Left lung (tissue), 10 donors: ENCODE measurements around the gene AAK1. TPM values are rescaled to one million over a fixed set of nuclear protein-coding genes. Genes with fewer than 3 reads are reported as not detected.
"Not testable (repeated sequence)": the region's sequence is repeated elsewhere in the genome, so short reads cannot be mapped to it uniquely, and the experiment has no call there.

Experiments
- ATAC-seq: fragments of 200-7000 bp; cut with Tn5 transposase; one replicate; pipeline ENCODE4 v1.9.1; 2020; ENCODE audit warnings: moderate library complexity
- DNase-seq, 4 donors: peaks; one replicate each; pipeline ENCODE4 v3.0.0-alpha.2; 2013 to 2020
- H3K27ac ChIP-seq, 2 donors: fragments of 200-600 bp; sonication (generic) in 1 of 2; one replicate each; pipeline versions ENCODE4 v1.5.0 to v1.8.0; 2020 to 2021
- H3K27me3 ChIP-seq, 2 donors: fragments of 200-600 bp; sonication (generic) in 1 of 2; one replicate each; pipeline versions ENCODE4 v1.5.0 to v1.8.0; 2020 to 2021
- H3K36me3 ChIP-seq, 2 donors: fragments of 200-600 bp; sonication (generic) in 1 of 2; one replicate each; pipeline versions ENCODE4 v1.5.0 to v1.8.0; 2020 to 2021
- H3K4me1 ChIP-seq, 2 donors: fragments of 200-600 bp; one replicate each; pipeline ENCODE4 v1.8.0; 2021
- H3K4me3 ChIP-seq, 2 donors: fragments of 200-600 bp; sonication (generic) in 1 of 2; one replicate each; pipeline versions ENCODE4 v1.5.0 to v1.8.0; 2020 to 2021; ENCODE audit warnings: mild to moderate bottlenecking in 1 of 2
- H3K9me3 ChIP-seq, 2 donors: fragments of 200-600 bp; sonication (generic) in 1 of 2; one replicate each; pipeline versions ENCODE4 v1.5.0 to v1.8.0; 2020 to 2021
- CTCF ChIP-seq, 2 donors: fragments of 200-600 bp; sonication (generic) in 1 of 2; IDR thresholded peaks; one replicate each; pipeline versions ENCODE4 v1.5.0 to v1.8.0; 2021; ENCODE audit warnings: antibody characterized with exemption in 2 of 2
- intact Hi-C, 2 donors: fragments of 100-400 bp; cut with DNase I; formaldehyde crosslinking; loops; one replicate each; pipeline versions ENCODE4 v1.11.2 to v1.14.2; 2022
- polyA plus RNA-seq, 6 donors: library from polyadenylated mRNA; unstranded; fragments of 120-200 nt; gene quantifications; one replicate each; pipeline ENCODE4 v1.2.1, GENCODE V29; 2013; ENCODE audit not compliant: insufficient read length in 6 of 6
- total RNA-seq, 2 donors: library from RNA; stranded (reverse); fragmentation: NEBNext Ultra II Directional; extraction: Animal tissue kit (Norgen Biotek cat#: 25700); gene quantifications; one replicate each; pipeline ENCODE4 v1.2.1, GENCODE V29; 2021
- donor health status: DM: no; HTN: yes; CAD: no.
- donor health status: DM: no; HTN: no; CAD: no.

Gene AAK1
- total and polyA plus RNA-seq, 8 donors, result 19.0 to 70.7 (median 22.4) TPM

- Histone ChIP-seq H3K4me3 (no peak overlapping the region), H3K9me3 (no peaks in the 10 kb centered on the region), H3K27me3 (no peaks in the 10 kb centered on the region), H3K27ac (no peak overlapping the region), H3K36me3 (no peaks in the 10 kb centered on the region), H3K4me1 (peaks cover 0 to 7% of the 10 kb centered on the region in 2 donors)
- DNase-seq (no peak), ATAC-seq (no peak)
- TF ChIP-seq CTCF (IDR thresholded peaks at IDR 0.05), result no peak
- intact Hi-C loops, result no loop called here
Measured at GRCh38 chr2:69669666-69670065, 26.1 kb upstream of the AAK1 start.

DNA sequence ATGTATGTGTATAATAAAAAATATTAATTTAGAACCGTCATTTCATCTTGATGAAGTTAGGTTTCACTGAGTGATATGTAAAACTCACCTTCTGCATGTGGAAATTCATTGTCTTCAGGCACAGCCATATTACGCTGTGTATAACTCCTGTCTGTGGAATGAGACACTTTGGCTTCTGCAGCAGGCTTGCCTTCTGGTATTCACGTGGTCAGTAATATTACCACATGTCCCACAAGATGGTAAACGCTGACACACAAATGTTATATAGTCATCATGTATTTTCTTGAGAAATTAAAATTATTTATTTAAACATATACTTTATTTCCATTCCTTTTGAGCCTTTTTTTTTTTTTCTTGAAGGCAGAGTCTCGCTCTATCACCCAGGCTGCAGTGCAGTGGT is 25.1 kb upstream of the AAK1 start:
- no peak for ATAC-seq
- H3K9me3 ChIP-seq, result no peaks in the 10 kb centered on the region
- no peak overlapping the region for H3K27ac ChIP-seq
- TF ChIP-seq CTCF (IDR thresholded peaks at IDR 0.05), result no peak
- no peaks in the 10 kb centered on the region for H3K36me3 ChIP-seq
- intact Hi-C loops, result no loop called here
- no peaks in the 10 kb centered on the region for H3K27me3 ChIP-seq
- no peak overlapping the region for H3K4me3 ChIP-seq
- DNase-seq, result no peak
- H3K4me1 ChIP-seq, result no peaks in the 10 kb centered on the region

- Histone ChIP-seq H3K4me3 (no peak overlapping the region), H3K27me3 (no peaks in the 10 kb centered on the region), H3K9me3 (no peaks in the 10 kb centered on the region), H3K27ac (no peak overlapping the region), H3K36me3 (no peaks in the 10 kb centered on the region), H3K4me1 (no peaks in the 10 kb centered on the region)
- no peak for TF ChIP-seq CTCF (IDR thresholded peaks at IDR 0.05)
- ATAC-seq (no peak), DNase-seq (no peak)
- intact Hi-C loops, result no loop called here
Measured at GRCh38 chr2:69667805-69668382, 24.4 kb upstream of the AAK1 start.

GRCh38 chr2:69665152-69665551 is 21.6 kb upstream of the AAK1 start:
- H3K27ac ChIP-seq, result no peak overlapping the region
- DNase-seq (no peak), ATAC-seq (no peak)
- no peaks in the 10 kb centered on the region for H3K27me3 ChIP-seq
- H3K36me3 ChIP-seq, result no peaks in the 10 kb centered on the region
- H3K4me1 ChIP-seq, result peaks cover 0 to 3% of the 10 kb centered on the region in 2 donors
- intact Hi-C loops, result no loop called here
- TF ChIP-seq CTCF (IDR thresholded peaks at IDR 0.05), result no peak
- H3K9me3 ChIP-seq, result no peaks in the 10 kb centered on the region
- no peak overlapping the region for H3K4me3 ChIP-seq

DNA sequence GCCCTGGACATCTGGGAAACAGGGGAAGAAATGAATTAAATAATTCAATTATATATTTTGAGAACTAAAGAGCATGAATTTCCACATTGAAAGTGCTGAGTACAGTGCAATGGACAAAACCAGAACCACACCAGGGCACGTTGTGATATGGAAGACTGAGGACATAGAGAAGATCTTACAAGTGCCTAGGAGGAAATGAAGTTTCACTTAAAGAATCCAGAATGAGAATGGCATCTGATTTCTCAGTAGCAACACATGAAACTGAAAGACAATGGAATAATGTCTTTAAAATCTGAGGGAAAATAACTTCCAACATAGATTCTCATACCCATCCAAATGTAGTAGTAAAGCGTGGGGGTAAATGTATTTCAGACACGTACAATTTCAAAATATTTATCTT is 20.3 kb upstream of the AAK1 start:
- H3K27me3 ChIP-seq, result no peaks in the 10 kb centered on the region
- intact Hi-C loops, result no loop called here
- no peak for ATAC-seq
- H3K36me3 ChIP-seq, result no peaks in the 10 kb centered on the region
- no peaks in the 10 kb centered on the region for H3K9me3 ChIP-seq
- DNase-seq, result no peak
- H3K4me3 ChIP-seq, result no peak overlapping the region
- H3K27ac ChIP-seq, result no peak overlapping the region
- peaks cover 0 to 6% of the 10 kb centered on the region in 2 donors for H3K4me1 ChIP-seq
- no peak for TF ChIP-seq CTCF (IDR thresholded peaks at IDR 0.05)

DNA sequence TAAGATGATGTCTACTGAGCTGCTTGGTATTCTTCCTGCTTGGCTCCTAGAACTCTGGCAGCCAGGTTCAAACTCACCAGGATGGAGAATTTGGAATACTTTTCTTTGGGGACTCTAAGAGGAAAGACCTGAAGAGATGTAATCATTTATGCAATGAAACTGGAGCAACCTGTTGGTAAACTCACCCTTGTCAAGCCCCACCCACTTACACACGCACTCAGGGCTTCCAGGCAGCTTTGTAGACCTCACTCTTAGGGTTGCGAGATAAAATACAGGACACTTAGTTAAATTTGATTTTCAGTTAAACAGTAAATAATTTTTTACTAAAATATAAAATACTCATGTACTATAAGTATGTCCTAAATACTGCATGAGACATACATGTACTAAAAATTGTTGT is 19.0 kb upstream of the AAK1 start:
- H3K9me3 ChIP-seq, H3K4me3 ChIP-seq, DNase-seq, H3K27me3 ChIP-seq, H3K36me3 ChIP-seq, H3K27ac ChIP-seq, H3K4me1 ChIP-seq, intact Hi-C loops: not testable (repeated sequence)
- ATAC-seq, result peak; percentile 84
